Activated CD8-positive, alpha-beta T cell treated with anti-CD3 and anti-CD28 coated beads for 36 hours (primary cell): Measurements from ENCODE around the gene AUTS2. TPM values are rescaled to one million over a fixed set of nuclear protein-coding genes. Genes with fewer than 3 reads are reported as not detected.

Experiments
- ATAC-seq: fragments of 200-7000 bp; cut with Tn5 transposase; one replicate; pipeline ENCODE4 v1.10.0; 2021; ENCODE audit warnings: mild to moderate bottlenecking, moderate library complexity
- CTCF ChIA-PET: fragments of 350-600 bp; sonication (Branson Sonifier 250); formaldehyde crosslinking; loops from one replicate; lab custom pipeline; 2021; ENCODE audit warnings: antibody characterized with exemption; lab: Charles Lee
- POLR2A ChIA-PET: fragments of 350-600 bp; sonication (Branson Sonifier 250); formaldehyde crosslinking; loops from one replicate; lab custom pipeline; 2021; ENCODE audit warnings: antibody characterized with exemption; lab: Charles Lee
- DNase-seq: peaks from one replicate; pipeline ENCODE4 v3.0.0-alpha.2; 2020
- H3K27ac Mint-ChIP-seq: one replicate; pipeline ENCODE4 v1.8.0; 2021; ENCODE audit warnings: mild to moderate bottlenecking, mixed read lengths
- H3K27me3 Mint-ChIP-seq: one replicate; pipeline ENCODE4 v1.8.0; 2021; ENCODE audit warnings: mixed read lengths
- H3K36me3 Mint-ChIP-seq: one replicate; pipeline ENCODE4 v1.8.0; 2021; ENCODE audit warnings: low read depth, mixed read lengths
- H3K4me1 Mint-ChIP-seq: one replicate; pipeline ENCODE4 v1.8.0; 2021; ENCODE audit warnings: low read depth, mixed read lengths
- H3K4me3 Mint-ChIP-seq: one replicate; pipeline ENCODE4 v1.8.0; 2021; ENCODE audit warnings: mild to moderate bottlenecking, moderate library complexity, mixed read lengths
- H3K9me3 Mint-ChIP-seq: one replicate; pipeline ENCODE4 v1.8.0; 2021; ENCODE audit warnings: mixed read lengths
- intact Hi-C: fragments of 100-400 bp; cut with micrococcal nuclease; formaldehyde crosslinking; loops from one replicate; pipeline ENCODE4 v1.10.0; 2022
- total RNA-seq, 2 experiments: library from RNA; stranded (reverse); gene quantifications; one replicate each; pipeline ENCODE4 v1.2.3, GENCODE V29; 2021
- TF ChIP-seq, protein P1 (sequence below): fragments of 200-600 bp; IDR thresholded peaks from one replicate; pipeline ENCODE4 v1.8.0; 2022; ENCODE audit warnings: antibody characterized with exemption, mild to moderate bottlenecking

Gene AUTS2
- total RNA-seq, 2 experiments from 2014 or later: 3.1 to 3.3 TPM

DNA sequence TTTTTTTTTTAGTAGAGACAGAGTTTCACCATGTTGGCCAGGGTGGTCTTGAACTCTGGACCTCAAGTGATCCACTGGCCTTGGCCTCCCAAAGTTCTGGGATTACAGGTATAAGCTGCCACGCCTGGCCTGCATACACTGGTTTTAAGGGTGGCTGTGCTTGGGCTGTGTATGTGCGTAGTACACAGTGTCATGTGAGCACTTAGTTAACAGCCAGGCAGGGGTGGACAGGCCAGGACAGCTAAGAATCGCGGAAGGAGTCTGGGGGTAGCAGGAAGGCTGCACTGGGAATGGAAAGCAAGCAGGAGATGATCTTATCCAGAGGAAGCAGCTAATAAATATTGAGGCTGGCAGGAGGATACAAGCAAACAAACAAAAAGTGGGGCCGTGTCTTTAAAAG, 1153.6 kb downstream of the AUTS2 start:
- H3K27me3 Mint-ChIP-seq: no peaks in the 10 kb centered on the region
- ChIA-PET POLR2A (no interaction called here), CTCF (no interaction called here)
- ATAC-seq (no peak), DNase-seq (no peak)
- no peak overlapping the region for H3K4me3 Mint-ChIP-seq
- no peak overlapping the region for H3K27ac Mint-ChIP-seq
- TF ChIP-seq, protein P1, sequence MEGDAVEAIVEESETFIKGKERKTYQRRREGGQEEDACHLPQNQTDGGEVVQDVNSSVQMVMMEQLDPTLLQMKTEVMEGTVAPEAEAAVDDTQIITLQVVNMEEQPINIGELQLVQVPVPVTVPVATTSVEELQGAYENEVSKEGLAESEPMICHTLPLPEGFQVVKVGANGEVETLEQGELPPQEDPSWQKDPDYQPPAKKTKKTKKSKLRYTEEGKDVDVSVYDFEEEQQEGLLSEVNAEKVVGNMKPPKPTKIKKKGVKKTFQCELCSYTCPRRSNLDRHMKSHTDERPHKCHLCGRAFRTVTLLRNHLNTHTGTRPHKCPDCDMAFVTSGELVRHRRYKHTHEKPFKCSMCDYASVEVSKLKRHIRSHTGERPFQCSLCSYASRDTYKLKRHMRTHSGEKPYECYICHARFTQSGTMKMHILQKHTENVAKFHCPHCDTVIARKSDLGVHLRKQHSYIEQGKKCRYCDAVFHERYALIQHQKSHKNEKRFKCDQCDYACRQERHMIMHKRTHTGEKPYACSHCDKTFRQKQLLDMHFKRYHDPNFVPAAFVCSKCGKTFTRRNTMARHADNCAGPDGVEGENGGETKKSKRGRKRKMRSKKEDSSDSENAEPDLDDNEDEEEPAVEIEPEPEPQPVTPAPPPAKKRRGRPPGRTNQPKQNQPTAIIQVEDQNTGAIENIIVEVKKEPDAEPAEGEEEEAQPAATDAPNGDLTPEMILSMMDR: no peak
- H3K4me1 Mint-ChIP-seq: no peaks in the 10 kb centered on the region
- intact Hi-C loops: no loop called here
- no peaks in the 10 kb centered on the region for H3K9me3 Mint-ChIP-seq
- no peaks in the 10 kb centered on the region for H3K36me3 Mint-ChIP-seq

DNA sequence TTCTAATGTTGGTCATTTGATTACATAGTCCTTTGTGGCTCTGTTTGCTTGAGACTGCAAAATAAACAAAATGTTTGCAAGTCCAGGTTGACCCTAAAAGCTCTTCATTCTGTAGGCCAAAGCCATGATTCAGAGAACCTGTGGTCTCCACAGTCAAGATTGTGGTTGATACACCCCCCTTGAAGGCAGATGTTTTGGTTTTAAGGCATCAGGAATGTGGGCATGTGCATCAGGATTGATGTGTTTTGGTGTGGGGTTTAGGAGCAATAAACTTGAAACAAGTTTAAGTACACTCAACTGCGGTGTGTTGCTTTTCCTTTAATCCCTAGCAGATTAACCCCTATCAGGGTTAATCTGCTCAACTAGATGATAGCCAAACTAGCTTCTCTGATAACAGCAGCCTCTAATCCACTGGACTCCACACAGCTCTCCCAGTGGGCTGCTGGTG, 1154.5 kb downstream of the AUTS2 start:
- Mint-ChIP-seq H3K27me3 (no peaks in the 10 kb centered on the region), H3K4me3 (no peak overlapping the region), H3K9me3 (no peaks in the 10 kb centered on the region), H3K36me3 (no peaks in the 10 kb centered on the region), H3K27ac (no peak overlapping the region), H3K4me1 (no peaks in the 10 kb centered on the region)
- DNase-seq (no peak), ATAC-seq (no peak)
- intact Hi-C loops: no loop called here
- TF ChIP-seq, protein P1: no peak
- CTCF ChIA-PET: no interaction called here
- POLR2A ChIA-PET: no interaction called here

DNA sequence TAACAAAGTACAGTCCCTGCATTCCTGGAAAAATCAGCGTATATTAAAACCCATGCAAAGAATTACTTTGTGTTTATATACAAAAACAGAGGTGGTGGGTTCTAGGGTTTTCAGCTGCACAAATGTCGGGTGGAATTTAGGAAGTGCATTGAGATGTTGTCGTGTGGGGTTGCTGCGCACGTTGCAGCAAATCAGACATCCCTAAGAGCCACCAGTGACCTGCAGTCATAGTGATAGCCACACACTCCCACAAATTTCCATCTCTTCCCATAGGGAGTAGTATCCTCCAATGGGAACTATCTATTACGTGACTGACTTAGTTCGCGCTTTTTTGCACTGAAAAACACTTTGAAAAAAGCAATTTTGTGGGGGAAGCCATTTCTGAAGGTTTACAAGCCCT, 1158.5 kb downstream of the AUTS2 start:
- no peaks in the 10 kb centered on the region for H3K9me3 Mint-ChIP-seq
- POLR2A ChIA-PET: no interaction called here
- CTCF ChIA-PET: no interaction called here
- DNase-seq: no peak
- no peak overlapping the region for H3K4me3 Mint-ChIP-seq
- no peak overlapping the region for H3K27ac Mint-ChIP-seq
- H3K36me3 Mint-ChIP-seq: no peaks in the 10 kb centered on the region
- ATAC-seq: no peak
- no peaks in the 10 kb centered on the region for H3K27me3 Mint-ChIP-seq
- TF ChIP-seq, protein P1: no peak
- intact Hi-C loops: no loop called here
- no peaks in the 10 kb centered on the region for H3K4me1 Mint-ChIP-seq

DNA sequence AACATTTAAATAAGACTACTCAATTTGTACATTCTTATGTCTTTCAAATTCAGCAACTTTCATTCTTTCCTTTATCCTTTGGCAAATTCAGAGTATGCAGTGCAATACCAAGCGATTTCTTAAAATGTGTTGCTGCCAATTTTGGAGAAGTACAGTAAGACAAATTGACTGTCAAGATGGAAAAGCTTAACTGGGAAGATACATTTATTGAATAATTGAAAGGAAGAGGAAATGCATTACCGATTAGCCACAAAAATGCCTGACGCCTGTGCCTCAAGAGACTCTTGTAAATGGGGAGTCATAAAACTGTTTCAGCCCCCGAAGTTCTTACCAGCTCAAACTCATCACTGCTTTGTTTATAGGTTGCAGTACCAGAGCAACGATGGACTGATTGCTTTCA, 1160.4 kb downstream of the AUTS2 start:
- intact Hi-C loops: no loop called here
- no peaks in the 10 kb centered on the region for H3K36me3 Mint-ChIP-seq
- H3K4me3 Mint-ChIP-seq: no peak overlapping the region
- ATAC-seq: no peak
- no peaks in the 10 kb centered on the region for H3K9me3 Mint-ChIP-seq
- H3K27me3 Mint-ChIP-seq: no peaks in the 10 kb centered on the region
- H3K27ac Mint-ChIP-seq: no peak overlapping the region
- TF ChIP-seq, protein P1: no peak
- POLR2A ChIA-PET: interaction anchor here (0.6 kb wide), 1 partner anchor 999 kb away, joined by 3 read pairs; no protein-coding TSS in a partner anchor
- CTCF ChIA-PET: no interaction called here
- no peak for DNase-seq
- no peaks in the 10 kb centered on the region for H3K4me1 Mint-ChIP-seq

DNA sequence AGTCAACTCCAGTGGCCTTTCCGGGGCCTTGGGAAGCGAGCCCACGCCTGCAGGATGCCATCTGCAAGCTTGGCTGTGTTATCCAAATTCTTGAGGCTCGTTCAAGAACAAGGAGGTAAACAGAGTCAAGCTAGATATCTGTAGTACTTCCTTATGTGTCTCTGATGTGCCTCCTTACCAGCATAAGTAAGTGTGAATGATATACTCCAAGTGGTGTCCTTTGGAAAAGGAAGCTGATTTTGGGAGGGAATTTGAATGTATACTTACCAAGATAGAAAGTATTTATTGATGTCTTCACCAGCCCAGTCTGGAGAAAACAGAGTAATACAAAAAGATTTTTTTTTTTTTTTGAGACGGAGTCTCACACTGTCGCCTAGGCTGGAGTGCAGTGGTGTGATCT, 1161.4 kb downstream of the AUTS2 start:
- Mint-ChIP-seq H3K27me3 (no peaks in the 10 kb centered on the region), H3K9me3 (no peaks in the 10 kb centered on the region), H3K27ac (no peak overlapping the region), H3K4me1 (peaks cover 5% of the 10 kb centered on the region), H3K36me3 (no peaks in the 10 kb centered on the region), H3K4me3 (no peak overlapping the region)
- intact Hi-C loops: no loop called here
- ATAC-seq (no peak), DNase-seq (no peak)
- CTCF ChIA-PET: no interaction called here
- TF ChIP-seq, protein P1: no peak
- POLR2A ChIA-PET: no interaction called here
